GM18517 (cell line): ENCODE data around the gene SRRD.

Experiments
- ATAC-seq: cut with Tn5 transposase; IDR thresholded peaks from one replicate; pipeline ENCODE4 v1.9.1; 2021; ENCODE audit warnings: mild to moderate bottlenecking, moderate library complexity; ENCODE audit not compliant: unreplicated experiment

Gene SRRD

DNA sequence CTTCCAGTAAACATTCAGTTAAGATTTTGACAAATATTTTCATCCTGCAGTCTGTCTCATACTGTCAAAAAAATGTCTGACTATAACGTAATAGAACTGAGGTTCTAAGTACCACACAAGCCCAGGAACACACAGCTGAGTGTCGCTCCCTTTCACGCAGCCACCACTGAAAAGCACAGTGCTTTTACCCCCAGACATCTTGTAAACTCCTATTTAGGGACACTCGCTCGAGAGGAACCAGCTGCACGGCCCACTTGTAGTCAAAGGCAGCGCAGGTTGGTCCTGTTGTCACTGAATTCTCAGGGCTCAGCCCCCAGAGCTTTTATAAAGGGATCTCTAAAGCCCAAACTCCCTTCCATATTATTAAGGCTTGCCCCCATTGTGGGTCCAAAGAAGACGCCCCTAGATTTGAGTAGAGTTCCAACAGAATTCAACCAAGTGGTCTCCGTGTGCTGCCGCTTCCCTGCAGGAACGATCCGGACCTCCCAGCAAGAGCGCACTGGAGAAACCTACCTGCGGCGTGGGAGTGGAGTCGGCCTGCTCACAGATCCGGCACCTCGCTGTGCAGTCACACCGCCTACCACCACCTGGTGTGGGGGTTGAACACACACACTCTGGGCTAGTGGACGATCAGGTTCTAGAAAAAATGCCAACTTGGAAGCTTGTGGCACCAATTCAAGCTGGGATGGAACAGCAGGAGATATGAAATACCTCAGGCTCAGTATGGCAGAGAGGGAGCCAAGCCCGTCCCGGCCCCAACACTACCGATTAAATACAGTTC is 31.3 kb upstream of the SRRD start:
- ATAC-seq, result no peak

DNA sequence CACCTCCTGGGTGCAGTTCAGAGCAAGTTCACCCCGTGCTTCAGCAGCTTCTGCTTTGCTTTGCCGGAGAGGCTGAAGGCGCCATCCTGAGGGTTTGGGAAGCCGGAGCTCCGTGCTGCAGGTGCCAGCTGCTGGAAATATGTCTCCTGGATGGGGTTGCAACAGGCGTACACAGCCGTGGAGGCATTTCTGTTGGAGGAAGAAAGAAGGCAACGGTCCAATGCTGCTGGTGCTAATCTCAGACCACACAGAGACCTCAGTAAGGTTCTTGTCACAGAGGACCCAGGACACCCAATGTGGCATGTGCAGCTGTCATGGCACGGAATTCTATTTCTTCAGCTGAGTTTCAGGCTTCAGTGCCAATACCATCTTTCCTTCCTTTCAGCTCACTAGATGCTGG is 30.5 kb upstream of the SRRD start:
- ATAC-seq, result no peak

DNA sequence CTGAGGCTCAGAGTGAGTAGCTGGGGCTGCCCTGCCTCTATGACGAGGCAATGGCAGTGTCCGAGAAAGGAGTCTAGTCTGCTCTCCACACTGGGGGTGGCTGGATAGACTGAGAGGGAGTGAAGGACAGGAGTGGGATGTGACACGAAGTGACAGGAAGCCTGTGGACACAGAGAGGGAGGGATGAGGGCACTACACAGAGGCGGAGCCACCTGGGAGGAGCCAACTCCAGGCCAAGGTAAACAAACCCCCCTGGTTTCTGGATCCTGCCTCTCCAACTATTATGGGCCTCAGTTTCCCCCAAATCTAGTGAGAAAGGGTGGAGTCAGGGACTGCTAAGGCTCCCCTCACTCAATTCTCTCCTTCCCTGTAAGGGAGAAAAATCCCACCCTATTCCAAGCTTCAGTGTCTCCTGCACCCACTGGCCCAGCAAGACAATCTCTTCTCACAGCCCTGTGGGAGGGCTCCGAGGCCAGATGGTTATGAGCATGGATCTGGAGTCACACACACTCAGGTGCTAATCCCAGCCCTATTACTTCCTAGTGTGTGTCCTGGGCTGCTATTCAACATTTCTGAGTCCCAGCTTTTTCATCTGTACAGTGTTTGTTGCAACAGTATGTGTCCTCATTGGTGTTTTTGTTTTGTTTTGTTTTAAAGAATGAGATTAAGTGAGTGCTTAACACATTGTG is 29.7 kb upstream of the SRRD start:
- ATAC-seq, result no peak

DNA sequence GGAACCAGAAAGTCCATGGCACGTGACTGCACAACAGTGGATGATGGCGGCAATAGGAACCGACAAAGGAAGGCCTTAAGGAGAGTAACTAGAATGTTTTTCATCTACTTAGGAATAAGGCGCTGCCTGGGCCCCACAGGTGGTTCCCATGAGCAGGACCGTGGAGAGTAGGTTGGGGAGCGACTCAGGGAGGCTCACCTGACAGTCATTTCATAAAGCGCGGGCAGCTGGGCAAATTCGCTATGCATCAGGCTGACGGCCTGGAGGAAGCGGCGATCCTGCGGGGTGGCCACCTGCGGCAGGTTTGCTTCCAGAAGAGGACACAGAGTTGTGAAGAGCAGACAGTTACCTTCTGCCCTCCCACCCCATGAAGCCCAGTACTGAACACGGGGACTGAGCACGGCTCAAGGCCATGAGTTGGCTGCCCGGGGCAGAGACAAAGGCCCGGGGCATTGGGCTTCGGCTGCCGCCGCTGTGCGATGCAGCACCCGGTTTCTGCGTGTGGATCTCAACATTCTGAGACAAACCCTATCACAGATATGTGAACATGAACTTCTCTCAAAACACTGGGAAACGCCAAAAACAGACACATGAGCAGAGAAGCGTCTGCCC is 25.9 kb upstream of the SRRD start:
- no peak for ATAC-seq

DNA sequence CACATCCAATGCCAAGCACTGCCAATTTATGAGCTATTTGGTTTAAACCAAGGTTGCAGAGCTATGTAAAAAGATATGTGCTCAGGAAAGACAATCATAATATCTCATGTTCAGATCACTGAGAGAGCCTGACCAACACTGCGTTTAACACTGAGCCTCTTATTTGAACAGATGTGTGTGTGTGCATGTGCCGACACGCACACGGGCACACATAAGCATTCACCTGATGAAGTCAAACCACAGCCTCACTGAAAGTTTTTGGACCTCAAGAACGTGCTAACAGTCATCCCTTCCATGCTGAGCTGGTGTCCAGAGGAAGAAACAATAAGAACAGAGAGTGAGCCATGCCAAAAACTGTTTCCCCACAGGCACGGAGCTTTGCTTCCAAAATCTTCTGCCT is 23.5 kb upstream of the SRRD start:
- ATAC-seq, result no peak

DNA sequence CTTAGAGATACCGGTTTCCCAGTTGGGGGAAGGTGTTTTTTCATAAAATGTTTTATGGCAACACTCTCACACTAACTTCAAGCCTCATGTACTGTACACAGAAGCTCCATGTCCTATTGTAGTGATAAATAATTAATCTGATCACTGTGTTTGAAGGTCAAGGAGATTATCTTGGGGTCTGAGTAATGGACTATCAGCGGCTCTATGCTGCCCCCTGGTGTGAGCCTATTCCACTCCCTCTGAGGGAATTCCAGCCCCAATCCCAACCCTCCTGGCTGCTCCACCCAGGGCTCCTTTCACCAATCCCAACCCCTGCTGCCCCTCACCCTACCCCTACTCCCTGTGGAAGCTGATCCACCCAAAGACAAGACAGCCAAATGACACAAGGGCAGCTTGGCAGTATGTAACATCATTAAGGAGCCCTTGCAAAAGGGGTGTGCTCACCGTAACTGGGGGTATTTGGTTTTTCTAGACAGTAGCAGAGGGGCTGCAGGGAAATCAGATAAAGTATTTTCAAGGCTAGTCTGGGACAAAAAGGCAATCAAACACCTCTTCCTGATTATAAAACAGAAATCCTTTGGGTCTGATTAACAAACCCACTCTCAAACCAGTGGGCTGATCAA is 22.4 kb upstream of the SRRD start:
- ATAC-seq, result no peak

- no peak for ATAC-seq
Observed at GRCh38 chr22:26462051-26462450, 21.6 kb upstream of the SRRD start.

GRCh38 chr22:26462641-26463040 is 21.0 kb upstream of the SRRD start:
- ATAC-seq, result no peak

- ATAC-seq, result no peak
Observed at GRCh38 chr22:26463101-26463661, 20.5 kb upstream of the SRRD start.

GRCh38 chr22:26463688-26464087 is 20.0 kb upstream of the SRRD start:
- no peak for ATAC-seq

DNA sequence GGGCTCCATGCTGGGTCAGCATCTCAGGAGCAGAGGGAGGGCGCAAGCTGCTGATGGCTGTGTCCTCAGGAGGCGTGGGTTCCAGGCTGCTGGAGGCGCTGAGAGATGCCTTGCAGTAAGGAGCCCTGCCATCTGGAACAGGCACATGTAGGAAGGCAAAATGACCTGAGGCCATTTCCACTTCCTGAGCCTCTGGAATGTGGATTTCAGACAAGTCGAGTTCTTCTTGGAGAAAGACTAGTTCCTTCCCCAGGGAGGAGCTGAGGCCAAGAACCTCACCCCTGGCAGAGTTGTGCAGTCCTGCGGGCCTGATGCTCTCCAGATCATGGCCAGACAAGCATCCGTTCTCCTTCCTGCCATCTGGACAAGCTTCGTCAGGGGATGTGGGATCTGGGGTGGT is 19.4 kb upstream of the SRRD start:
- no peak for ATAC-seq

DNA sequence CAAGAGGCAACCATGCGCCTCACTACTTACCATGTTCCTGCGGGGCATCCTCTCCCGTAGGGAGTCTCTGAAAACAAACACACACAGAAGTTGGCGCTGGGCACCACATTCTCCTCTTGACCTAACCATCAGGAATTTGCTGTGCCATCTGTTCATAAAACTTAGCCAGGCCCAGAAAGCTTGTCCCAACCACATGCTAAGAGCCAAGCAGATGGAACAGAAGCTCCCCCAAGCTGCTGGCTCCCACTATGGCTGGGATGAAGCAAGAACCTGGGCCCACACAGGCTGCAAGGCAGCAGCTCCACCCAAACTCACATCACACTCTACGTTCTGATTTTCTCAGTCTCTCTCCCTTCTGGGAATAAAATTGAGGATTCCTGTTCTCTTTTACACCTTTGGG is 17.5 kb upstream of the SRRD start:
- ATAC-seq, result no peak

- ATAC-seq, result no peak
Observed at GRCh38 chr22:26470807-26471206, 12.9 kb upstream of the SRRD start.

DNA sequence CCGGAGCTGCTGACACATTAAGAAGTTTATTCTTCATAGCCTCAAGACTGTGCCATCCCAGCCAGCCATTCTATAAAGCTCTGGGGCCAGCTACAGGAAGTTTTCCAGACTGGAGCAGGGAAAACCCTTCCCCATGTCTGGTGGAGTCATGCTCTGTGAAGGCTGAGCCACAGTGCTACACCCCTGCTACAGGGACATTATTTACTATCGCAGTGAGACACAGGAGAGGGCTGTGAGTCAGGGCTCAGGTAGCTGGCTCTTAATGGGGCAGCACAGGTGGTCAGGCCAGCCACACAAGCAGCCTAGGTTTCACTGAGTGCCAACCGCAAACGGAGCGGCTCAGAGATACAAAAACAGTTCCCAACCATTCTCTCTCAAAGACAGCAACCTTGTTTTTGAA is 12.2 kb upstream of the SRRD start:
- no peak for ATAC-seq

DNA sequence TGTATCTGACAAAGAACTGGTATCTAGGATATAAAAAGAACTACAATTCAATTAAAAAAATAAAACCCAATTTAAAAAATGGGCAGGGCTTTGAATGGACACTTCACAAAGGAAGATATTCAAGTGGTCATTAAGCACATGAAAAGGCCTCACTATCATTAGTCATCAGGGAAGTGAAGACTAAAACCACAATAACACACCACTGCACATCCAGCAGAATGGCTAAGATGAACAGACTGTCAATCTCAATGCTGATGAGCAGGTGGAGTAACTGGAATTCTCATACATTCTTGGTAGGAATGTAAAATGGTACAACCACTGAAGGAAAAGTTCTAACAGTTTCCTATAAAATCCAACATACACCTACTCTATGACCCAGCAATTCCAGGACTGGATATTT is 9.0 kb upstream of the SRRD start:
- no peak for ATAC-seq

GRCh38 chr22:26476705-26477340 is 6.9 kb upstream of the SRRD start:
- no peak for ATAC-seq

DNA sequence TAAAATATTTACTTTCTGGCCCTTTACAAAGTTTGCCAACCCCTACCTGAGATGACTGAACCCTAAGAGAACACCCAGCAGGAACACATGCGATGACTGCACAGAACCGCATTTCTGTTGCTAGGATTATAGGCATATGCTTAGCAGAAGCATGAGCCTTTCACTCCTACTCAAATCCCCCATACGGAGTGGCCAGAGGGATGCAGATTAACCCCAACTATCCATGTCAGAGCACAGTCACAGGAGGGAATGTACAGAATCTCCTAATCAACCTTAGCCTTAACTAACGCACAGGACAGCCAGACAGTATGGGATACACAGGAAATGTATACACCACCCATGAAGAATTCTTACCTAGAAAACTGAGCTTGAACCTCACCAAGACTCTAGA is 6.3 kb upstream of the SRRD start:
- no peak for ATAC-seq

- ATAC-seq, result no peak
Observed at GRCh38 chr22:26479043-26479791, 4.5 kb upstream of the SRRD start.

DNA sequence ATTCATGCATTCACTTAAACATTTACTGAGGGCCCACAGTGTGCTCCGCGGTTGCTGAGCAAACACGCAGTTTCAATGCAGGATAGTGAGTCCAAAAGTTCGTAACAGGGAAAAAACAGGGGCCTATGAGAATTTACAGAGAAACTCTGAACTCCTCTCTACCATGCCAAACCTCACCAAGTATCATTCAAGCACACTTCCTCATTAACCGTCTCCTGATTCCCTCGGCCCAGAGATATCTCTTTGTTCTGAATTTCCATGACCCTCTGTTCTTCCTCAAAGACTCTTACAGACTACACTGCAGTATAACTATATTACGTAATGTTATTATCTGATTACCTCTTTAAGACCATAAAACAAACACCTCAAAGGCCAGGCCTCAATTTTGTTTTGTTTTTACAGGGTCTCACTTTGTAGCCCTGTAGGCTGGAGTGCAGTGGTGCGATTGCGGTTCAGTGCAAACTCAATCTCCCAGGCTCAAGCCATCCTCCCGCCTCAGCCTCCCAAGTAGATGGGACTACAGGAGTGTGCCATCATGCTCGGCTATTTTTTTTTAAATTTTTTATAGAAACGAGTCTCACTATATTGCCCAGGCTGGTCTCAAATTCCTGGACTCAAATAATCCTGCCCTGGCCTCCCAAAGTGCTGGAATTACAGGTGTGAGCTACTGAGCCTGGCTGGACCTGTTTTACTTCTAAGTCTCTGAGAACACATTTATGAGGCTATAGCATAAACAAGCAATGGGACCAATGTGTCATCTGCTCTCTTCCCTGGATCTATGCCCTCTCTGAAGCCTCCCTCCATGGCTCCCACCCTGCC is 3.7 kb upstream of the SRRD start:
- no peak for ATAC-seq

- ATAC-seq, result no peak
Observed at GRCh38 chr22:26480611-26480932, 3.1 kb upstream of the SRRD start.
